UCSD-AML1 (cell line): ENCODE results near the gene VARS1.
A peak's percentile ranks its signal among the peaks of the same experiment; 100 is the strongest.
"Not testable (repeated sequence)": the region's sequence is repeated elsewhere in the genome, so short reads cannot be mapped to it uniquely, and the experiment has no call there.

Experiments
- DNase-seq: peaks from one replicate; lab custom pipeline; 2025; ENCODE audit not compliant: unreplicated experiment; lab: John Stamatoyannopoulos, UW

Gene VARS1

DNA sequence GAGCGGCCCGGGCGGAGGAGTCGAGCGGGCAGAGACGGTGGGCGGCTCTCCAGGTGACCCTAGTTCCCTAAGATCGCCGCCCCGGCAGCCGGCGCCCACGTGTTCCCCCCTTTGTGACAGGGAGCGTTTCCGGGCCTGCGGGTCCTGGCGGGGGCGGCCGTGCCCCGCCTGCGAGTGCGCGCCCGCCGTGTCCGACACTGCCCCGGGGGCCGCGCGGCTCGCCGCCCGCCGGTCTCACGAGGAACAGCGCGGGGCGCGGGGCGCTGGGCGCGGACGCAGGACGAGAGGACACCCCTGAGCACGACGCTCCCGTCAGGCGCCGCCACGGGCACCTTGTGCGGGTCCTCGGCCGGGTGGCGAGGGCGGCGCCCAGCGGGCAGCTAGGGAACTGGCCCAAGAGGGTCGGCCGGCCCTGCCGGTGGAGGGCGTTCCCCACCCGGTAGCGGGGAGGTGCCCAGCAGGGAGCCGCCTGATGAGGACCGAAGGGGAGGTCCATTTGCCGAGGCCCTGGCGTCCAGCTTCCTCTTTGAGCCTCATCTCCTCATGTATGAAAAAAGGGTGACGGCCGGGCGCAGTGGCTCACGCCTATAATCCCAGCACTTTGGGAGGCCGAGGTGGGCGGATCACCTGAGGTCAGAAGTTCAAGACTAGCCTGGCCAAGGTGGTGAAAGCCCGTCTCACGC lies at the start of gene VARS1:
Gene VARS1, minus strand, starts transcription at position 137 of the 683 bp plus-strand sequence. CDS start 535 bp downstream, outside the sequence.
- peak; percentile 93 for DNase-seq

- no peak for DNase-seq
Observed at GRCh38 chr6:31844507-31844906, 49.0 kb upstream of the VARS1 start.

GRCh38 chr6:31842053-31842452 lies 46.5 kb upstream of the VARS1 start:
- DNase-seq, result no peak

DNA sequence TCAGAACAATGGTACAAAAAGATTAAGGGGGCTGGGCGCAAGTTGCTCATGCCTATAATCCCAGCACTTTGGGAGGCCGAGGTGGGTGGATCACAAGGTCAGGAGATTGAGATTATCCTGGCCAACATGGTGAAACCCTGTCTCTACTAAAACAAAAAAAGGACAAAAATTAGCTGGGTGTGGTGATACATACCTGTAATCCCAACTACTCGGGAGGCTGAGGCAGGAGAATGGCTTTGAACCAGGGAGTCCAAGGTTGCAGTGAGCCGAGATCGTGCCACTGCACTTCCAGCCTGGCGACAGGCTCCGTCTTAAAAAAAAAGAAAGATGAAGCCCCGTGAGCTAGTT lies 44.2 kb upstream of the VARS1 start:
- not testable (repeated sequence) for DNase-seq

DNA sequence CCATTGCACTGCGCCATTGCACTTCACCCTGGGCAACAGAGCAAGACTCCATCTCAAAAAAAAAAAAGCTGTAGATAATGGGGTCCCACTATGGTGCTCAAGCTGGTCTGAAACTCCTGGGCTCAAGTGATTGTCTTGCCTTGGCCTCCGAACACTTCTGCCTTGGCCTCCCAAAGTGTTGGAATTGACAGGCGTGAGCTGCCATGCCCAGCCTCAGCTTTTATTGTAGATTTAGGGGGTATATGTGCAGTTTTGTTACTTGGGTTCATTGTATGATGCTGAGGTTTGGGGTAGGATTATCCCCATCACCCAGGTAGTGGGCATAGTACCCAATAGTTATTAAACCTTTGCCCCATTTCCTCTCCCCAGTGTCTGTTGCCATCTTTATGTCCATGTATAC lies 43.4 kb upstream of the VARS1 start:
- DNase-seq, result no peak

GRCh38 chr6:31838114-31838553 lies 42.6 kb upstream of the VARS1 start:
- DNase-seq, result not testable (repeated sequence)

DNA sequence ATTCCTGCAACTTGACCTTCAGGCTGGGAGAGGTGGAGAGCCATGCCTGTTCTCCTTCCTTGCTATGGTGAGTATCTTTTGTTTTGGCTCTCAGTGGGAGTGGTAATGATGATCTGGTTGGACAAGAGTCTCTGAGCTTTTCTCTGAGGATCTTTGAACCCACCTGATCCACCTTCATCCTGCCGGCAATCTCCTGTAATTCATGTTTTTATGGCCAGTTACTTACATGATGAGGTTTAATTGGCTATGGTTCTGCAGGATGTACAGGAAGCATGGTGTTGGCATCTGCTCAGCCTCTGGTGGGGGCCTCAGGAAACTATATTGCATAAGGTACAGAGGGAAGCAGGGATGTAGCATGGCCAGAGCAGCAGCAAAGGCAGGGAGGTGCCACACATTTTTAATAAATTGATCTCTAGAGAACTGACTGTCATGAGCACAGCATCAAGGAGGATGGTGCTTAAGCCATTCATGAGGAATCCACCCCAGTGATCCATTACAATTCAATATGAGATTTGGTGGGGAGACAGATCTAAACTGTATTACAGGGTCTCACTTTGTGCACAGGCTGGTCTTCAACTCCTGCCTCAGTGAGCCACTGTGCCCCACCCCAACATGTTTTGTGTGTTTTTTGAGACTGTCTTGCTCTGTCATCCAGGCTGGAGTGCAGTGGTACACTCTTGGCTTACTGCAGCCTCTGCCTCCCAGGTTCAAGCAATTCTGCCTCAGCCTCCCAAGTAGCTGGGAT lies 42.0 kb upstream of the VARS1 start:
- no peak for DNase-seq

GRCh38 chr6:31836474-31837368 lies 41.2 kb upstream of the VARS1 start:
- DNase-seq, result no peak

DNA sequence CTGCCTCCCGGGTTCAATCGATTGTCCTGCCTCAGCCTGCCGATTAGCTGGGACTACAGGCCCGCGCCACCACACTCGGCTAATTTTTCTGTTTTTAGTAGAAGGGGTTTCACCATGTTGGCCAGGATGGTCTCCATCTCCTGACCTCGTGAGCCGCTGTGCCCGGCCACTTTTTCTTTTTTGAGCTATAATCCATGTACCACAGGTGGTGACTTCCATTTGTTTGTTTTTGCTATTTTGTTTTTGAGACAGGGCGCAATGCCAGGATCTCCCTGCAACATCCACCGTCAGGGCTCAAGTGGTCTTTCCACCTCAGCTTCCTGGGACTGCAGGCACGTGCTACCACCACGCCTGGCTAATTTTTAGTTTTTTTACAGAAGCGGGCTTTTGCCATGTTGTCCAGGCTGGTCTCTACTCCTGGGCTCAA lies 40.5 kb upstream of the VARS1 start:
- no peak for DNase-seq

DNA sequence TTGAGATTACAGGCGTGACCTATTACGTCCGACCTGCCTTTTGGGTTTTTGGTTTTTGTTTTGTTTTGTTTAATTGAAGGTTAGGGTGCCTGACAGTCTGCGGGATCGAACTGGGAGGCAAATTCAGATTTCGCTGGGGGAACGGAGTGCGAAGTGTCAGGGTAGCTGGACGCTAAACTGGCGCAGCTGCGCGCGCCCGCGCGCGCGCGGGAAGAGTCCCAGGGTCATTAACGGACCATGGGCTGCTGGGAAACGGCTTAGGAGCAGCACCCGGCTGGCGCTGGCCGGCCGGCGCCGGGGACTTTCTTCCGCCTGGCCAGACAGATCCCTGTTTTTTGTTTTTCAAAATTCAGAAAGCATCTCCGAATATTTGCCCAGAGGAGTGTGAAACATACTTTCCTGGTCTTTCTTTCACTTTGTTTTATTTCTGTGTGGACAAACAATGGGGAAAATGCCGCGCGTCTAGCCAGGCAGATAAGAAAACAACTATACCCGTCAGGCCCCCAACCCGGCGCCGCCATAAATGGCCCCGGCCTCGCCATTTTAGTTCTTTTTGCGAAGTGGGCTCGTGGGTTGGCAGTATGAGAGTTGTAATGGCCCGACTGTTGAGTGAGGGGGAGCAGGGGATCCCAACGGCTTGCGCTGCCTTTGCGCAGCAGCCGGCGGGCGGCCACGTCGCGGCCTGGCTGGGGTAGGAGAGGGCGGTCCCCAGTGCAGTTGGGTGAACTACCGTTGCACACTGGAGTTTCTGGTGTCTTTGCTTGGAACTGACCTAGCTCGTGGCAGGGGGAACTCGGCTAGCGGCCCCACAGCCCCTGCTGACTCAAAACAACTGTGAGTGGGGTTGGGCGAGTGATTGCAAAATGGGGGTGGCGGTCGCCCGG lies 39.1 kb upstream of the VARS1 start:
- peak; percentile 85 for DNase-seq

DNA sequence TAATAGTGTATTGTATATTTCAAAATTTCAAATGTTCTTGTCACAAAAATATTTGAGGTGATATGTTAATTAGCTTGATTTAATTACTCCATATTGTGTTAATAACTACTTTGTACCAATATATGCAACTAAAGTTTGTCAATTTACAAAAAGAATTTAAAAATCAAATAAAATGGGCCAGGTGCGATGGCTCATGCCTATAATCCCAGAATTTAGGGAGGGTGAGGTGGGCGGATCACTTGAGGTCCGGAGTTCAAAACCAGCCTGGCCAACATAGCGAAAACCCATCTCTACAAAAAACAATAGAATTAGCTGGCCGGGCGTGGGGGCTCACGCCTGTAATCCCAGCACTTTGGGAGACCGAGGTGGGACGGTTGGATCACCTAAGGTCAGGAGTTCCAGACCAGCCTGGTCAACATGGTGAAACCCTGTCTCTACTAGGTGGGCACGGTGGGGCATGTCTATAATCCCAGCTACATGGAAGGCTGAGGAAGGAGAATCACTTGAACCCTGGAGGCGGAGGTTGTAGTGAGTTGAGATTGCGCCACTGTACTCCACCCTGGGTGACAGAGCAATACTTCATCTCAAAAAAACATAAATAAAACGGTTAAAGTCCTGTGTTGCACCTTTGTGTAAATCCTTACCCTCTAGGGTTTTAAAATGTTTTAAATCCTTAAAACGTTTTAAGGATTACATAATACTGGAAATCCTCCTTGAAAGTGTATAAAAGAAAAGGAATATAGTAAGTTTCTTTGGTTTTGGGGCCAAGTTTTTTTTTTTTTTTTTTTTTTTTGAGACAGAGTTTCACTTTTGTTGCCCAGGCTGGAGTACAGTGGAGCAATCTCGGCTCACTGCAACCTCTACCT lies 36.0 kb upstream of the VARS1 start:
- DNase-seq, result no peak

GRCh38 chr6:31830886-31831335 lies 35.4 kb upstream of the VARS1 start:
- no peak for DNase-seq

GRCh38 chr6:31829633-31830283 lies 34.2 kb upstream of the VARS1 start:
- no peak for DNase-seq

- peak; percentile 99 for DNase-seq
Observed at GRCh38 chr6:31827286-31828079, 31.9 kb upstream of the VARS1 start, which contains the start of gene HSPA1B. Gene HSPA1B, plus strand, starts transcription at chr6:31827738. Its CDS starts 213 bp downstream, at chr6:31827951.

GRCh38 chr6:31826793-31827285 lies 31.3 kb upstream of the VARS1 start:
- DNase-seq, result peak; percentile 77

DNA sequence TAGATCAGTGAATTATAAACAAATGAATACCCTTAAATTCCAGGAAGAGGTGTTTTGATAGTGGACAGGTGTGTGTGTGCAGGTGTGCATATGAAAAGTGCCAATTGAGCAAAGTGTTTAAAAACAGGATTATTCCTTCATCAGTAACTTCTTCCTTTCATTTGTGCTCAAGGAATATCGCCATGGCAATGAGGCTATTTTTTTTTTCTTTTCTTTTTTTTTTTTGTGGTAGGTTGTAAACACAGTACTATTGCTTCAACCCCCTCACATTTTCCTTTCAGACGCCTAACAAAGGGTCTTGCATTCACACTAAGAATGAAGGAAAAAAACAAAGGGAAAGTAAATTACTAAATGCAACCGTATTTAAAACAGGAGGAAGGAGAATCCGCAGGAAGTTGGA lies 30.0 kb upstream of the VARS1 start:
- no peak for DNase-seq

- not testable (repeated sequence) for DNase-seq
Observed at GRCh38 chr6:31823592-31824196, 28.1 kb upstream of the VARS1 start.
